CD4-positive, alpha-beta T cell treated with Interferon gamma for 1 hour (primary cell): ENCODE results near the gene HOXC11.

ENCODE experiments used
- DNase-seq: peaks from one replicate; pipeline ENCODE4 v3.0.0-alpha.2; 2020

The HOXC11 gene

DNA sequence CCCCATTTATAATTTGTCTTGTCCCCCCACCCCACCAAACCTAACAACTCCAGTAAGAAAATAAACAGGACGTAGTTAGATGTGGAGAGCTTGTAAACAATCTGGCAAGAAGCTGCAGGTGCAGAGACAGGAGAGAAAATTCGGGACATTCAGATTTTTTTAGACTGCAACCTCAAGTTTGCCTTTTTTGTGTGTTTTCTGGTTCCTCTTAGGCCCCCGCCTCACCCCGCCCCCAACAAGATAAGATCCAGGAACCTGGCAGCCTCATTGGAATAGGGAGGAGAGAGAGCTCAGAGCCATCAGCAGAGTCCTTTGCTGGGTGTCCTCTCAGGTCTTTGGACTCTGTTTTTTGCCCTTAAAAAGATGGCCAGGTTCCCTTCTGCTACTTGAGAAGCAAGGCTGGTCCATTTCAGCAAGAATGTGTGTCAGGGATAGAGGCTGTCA is 14.9 kb downstream of the HOXC11 start:
- no peak for DNase-seq

GRCh38 chr12:53988541-53989226 is 15.8 kb downstream of the HOXC11 start:
- DNase-seq, result no peak

- no peak for DNase-seq
Observed at GRCh38 chr12:53989227-53990113, 16.5 kb downstream of the HOXC11 start.

DNA sequence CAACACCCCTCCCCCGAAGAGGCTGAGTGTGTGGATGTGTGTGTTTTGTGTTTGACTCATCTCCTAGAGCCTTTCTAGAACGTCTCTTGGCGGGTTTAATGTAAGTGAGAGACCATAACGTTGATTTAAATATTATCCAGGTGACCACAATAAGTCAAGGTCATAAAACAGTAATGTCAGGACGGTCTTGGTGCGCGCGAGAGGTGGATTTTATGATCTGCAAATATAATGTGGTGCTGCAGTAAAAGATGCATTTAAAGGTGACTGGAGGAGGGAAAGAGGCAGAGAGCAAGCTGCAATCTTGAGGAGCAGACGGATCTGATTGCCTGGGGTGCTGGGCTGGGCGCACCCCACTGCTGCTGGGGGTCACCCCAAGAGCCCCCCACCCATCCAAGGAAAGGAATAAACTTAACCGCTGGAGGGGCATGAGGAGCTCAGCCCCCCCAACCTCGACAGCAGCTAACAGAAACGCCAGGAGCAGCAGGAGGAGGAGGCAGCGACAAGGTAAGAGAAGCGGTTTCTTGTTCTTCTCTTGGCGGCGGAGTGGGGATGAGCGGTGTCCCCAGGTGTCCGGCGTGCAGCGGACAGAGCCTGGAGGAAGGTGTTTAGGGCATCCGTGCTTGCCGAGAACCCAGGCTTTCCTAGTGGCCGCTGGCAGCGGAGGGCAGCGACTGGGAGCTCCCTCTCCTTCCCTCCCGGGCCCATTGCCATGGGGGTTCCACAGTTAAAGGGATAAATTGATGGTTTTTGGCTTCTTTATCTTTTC is 17.6 kb downstream of the HOXC11 start:
- DNase-seq, result no peak

DNA sequence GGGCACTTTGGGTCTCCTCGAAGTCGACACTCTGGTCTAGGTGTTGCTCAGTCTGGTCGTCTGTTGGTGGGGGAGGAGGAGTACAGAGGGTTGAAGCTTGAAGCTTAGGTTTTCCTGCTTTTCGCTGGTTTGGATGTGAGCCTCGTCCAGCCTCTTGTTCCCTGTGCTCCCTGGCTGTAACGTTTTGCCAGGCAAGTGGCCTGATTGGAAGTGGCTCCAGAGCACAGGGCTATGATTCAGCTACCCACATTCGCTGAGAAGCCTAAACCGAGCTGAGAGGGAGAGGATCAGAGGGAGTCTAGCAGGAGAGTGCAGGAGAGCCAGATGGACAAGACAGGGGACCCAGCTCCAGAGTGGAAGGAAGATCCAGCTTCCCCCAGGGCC is 18.1 kb downstream of the HOXC11 start:
- no peak for DNase-seq

DNA sequence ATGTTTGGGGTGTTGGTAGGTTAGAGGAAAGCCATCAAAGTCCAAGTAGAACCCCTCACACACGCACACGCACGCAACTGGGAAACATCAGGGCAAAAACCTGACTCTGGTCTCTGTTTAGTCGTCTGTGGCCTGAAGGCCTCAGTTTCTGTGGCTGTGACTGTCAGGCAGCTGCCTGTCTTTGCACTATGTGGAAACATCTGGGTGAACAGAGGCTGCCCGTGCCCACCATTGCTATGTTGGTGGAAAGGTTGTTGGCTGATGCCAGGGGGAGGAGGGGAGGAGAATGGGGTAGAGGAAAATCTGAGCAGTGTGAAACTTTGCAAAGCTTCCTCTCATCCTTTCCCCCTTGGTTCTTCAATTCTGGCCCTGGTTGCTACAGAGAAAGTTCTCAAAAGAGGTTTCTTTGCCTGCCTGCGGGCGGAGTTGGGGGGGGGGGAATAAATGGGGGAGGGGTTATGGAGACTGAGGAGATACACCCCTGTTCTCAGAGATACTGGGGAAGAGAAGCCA is 19.5 kb downstream of the HOXC11 start:
- no peak for DNase-seq

DNA sequence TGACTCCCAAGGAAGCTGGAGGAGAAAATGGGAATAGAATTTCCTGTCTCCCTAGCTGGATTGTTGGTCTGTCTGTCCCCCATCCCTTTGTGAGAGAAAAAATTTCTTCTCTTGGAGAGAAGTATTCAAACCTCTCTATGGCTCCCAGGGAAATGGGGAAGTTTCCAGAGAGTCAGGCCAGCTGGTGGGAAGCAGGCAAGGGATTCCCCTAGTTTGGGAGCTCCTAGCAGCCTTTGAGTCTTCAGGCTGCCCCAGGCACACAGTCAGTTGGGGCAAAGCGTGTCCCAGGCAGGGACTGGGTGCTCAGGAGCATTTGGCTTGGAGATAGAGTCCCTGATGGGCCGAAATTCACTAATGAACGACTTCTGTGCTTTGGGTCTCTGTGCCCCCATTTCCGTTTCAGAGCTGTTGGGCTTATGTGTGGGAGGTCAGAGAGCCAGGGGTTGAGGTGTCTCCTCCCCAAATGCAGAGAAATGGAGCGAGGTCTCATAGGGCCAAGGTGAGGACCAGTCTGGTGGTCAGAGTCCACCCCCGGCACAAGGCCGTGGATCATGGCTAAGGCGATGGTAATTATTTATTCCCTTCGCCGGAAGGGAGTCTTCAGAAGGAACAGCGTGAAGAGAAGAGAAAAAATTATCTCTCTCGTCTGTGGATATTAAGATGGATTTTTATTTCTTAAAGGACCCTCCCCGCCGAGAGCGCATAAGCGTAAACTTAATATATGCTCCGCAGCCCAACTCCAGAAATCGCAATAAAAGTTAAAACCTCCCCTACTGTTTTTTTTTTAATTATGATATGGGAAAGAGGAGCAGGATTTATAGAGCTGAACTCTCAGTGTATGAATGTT is 20.5 kb downstream of the HOXC11 start:
- no peak for DNase-seq

GRCh38 chr12:53994009-53994263 is 21.0 kb downstream of the HOXC11 start:
- no peak for DNase-seq

DNA sequence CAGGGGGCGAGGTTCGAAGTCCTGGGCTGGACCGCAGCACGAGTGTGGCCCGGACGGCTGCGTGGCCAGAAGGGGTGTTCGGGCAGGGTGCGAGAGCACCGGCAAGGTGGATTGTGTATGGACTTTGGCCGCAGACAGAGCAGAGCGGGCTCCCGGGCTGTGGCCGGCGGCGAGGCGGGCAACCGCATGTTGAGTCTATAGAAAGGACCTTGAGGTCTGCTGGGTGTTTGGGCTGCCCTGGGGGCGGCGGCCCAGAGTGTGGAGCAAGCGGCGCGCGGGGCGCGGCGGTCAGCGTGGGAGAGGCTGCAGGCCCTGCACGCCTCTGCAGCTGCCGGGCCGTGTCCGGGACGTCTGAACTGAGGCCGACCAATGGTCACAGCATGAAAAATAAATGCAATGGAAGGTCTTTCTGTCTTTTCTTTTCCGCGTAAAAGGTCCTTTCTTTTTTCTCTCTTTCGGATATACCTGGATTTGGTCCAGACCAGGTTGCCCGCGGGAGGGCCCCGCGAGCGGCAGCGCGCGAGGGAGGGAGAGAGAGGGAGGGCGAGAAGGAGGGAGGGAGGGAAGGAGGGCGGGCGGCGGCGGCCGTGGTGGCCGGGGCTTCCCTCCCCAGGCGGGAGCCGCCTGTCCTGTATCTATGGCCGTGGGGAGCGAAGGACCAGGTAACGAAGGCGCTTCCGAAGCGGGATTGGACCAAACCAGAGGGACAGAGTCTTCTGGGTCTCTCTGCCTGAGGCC is 21.5 kb downstream of the HOXC11 start:
- no peak for DNase-seq

DNA sequence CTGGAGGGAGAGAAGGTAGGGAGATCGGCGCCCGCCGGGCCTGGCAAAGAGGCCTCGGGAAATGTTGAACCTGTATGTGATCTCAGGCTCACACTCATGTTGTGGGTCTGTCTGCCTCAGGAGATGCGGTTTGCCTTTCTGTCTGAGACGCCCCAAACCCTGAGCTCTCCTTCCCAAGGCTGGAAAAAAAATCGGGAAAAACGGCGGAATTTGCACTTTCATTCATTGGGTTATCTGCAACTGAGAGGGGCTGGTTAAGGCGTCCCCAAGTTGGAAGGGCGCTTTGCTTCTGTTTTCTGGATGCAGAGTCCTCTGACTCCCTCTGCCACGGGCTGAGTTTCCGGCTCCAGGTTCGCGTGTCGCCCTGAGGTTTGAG is 22.1 kb downstream of the HOXC11 start:
- DNase-seq, result no peak

GRCh38 chr12:53995378-53996239 is 22.7 kb downstream of the HOXC11 start:
- DNase-seq, result no peak

- no peak for DNase-seq
Observed at GRCh38 chr12:53996240-53997203, 23.6 kb downstream of the HOXC11 start.

DNA sequence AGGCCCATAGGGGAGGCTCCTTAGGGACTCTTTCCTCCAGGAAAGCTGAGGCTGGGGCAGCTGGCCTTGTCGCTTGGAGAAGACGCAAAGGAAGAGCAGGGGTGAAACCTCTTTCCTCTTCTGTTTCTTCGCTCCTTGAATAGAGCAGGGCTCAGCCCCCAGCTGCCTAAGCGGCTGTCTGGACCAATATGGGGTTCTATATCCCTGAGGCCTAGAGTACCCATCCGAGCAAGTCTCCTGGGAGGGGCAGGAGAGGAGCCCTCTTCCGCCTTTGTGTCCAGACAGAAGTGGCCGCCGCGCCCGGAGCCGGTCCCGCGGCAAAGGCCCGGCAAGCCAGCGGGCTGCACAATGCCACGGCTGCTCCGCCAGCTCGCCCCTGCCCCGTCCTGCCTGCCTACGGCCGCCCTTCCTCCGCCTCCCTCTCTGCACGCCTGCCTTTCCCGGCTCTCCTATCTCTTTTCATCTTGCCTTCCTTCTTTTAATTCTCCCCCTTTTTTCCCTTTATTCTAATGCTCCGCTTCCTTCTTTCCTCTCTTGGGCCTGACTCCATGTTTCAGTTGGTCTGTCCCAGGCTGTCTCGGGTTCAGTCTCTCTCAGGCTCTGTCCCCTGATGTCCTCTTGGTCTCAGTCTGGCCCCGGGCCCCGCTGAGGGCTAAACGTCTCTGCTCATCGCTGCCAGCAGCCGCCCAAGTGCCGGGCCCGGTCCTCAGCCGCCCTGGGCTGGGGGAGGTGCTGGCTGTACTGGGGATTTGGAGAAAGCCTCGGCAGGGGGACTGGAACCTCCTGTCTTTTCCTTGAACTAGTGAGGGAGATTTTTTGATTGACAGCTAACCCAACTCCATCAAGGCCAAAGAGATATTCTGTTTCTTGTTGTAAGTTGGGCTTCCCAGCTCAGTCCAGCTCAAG is 24.5 kb downstream of the HOXC11 start:
- no peak for DNase-seq

DNA sequence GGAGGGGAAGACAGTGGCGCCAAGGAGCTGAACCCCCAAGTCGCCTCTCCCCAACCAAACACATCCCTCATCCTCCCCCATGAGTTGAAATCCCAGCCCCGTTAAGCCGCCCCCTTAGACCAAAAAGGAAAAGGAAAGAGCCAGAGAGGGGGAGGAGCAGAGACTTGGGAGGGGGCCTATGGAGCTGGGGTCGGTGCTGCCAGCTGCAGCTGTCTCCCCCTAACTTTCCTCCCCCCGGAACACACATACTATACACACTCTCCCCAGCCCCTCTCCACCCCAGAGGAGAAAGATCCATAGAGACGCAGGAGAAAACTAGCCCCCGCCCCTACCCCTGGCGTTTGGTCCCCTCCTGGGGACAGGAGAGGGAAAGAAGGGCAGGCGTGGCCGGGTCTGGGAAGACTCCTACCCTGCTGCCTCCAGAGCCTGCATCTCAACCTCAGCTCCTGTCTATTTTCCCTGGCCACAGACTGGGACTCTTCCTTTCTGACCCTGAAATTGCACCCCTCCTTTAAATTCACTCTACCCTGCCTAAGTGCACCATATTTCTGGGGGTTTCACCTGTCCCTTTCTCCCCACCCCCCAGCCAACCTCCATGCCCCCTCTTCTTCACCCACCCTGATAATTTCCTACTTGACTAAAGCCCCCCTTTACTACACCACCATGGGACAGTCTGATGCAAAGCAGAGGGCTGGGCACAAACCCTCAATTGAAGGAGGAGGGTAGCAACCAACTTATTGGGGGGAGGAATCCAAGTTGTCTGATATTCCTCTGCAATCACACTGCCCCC is 25.4 kb downstream of the HOXC11 start:
- DNase-seq, result no peak

- no peak for DNase-seq
Observed at GRCh38 chr12:53998900-53999236, 25.9 kb downstream of the HOXC11 start.

DNA sequence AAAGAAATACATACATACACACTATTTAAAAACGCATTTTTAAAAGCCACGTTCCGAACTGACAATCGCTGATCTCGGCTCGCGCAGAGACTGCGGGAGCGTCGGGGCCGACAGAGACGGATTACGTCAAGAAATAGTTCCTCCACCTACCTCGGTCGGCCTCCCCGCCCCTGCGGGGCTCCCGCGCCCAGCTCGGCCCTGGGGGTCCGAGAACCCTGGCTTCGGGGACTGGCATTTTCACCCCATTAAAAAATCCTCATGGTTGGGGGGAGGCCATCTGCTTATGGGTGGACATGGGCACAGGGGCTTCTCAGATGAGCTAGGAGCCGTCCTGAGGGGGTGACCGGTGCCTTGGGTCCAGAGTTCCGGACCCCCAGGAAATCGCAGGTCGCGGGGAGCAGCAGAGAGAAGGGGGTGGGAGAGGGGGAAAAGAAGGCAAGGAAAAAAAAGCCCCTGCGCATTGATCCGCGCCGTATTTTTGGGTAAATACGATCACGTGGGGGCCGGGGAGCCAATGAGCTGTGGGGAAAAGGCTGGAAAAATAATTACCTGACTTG is 26.7 kb downstream of the HOXC11 start:
- DNase-seq, result no peak
